GM12872 (cell line): Measurements from ENCODE around the gene CHTOP.

Source experiments
- TF ChIP-seq, protein P1 (sequence below): IDR thresholded peaks from 3 replicates; pipeline ENCODE4 v1.5.1; 2011; ENCODE audit warnings: low read depth, mild to moderate bottlenecking, low read length, moderate library complexity; ENCODE audit not compliant: insufficient read depth

CHTOP gene

DNA sequence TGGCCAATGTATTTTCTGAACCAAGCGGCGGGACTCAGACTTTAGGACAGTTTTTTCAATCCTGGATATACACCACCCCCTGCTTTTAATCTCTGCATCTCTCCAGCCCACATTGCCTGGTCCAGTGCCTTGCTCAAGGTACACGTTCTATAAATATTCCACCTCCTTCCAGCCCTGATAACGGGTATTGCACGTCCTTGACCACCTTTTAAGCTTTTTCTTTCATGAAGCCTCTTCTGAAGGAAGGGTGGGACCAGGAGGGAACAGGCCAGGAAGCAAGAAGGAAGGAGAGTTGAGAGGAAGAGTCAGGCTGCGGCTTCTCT, 24.3 kb upstream of the CHTOP start:
- TF ChIP-seq, protein P1, sequence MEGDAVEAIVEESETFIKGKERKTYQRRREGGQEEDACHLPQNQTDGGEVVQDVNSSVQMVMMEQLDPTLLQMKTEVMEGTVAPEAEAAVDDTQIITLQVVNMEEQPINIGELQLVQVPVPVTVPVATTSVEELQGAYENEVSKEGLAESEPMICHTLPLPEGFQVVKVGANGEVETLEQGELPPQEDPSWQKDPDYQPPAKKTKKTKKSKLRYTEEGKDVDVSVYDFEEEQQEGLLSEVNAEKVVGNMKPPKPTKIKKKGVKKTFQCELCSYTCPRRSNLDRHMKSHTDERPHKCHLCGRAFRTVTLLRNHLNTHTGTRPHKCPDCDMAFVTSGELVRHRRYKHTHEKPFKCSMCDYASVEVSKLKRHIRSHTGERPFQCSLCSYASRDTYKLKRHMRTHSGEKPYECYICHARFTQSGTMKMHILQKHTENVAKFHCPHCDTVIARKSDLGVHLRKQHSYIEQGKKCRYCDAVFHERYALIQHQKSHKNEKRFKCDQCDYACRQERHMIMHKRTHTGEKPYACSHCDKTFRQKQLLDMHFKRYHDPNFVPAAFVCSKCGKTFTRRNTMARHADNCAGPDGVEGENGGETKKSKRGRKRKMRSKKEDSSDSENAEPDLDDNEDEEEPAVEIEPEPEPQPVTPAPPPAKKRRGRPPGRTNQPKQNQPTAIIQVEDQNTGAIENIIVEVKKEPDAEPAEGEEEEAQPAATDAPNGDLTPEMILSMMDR, result no peak

DNA sequence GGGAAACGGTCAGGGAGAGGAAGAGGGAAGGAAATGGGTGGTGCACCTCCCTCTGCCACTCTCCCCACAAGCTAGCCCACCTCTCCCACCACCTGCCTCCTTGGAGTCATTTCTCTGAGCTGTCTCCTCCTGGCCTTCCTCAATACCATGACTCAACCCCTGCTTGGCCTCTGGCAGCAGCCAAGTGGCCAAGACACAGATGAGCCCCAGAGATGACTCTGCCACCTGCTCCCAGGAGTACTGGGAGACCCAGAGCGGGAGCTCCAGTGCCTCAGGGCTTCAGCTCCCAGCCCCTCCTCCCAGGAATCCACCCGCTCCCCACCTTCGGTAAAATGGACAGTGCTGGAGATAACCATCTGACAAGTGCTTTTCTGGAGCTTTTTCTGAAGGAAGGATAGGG, 23.5 kb upstream of the CHTOP start:
- TF ChIP-seq, protein P1, result no peak

DNA sequence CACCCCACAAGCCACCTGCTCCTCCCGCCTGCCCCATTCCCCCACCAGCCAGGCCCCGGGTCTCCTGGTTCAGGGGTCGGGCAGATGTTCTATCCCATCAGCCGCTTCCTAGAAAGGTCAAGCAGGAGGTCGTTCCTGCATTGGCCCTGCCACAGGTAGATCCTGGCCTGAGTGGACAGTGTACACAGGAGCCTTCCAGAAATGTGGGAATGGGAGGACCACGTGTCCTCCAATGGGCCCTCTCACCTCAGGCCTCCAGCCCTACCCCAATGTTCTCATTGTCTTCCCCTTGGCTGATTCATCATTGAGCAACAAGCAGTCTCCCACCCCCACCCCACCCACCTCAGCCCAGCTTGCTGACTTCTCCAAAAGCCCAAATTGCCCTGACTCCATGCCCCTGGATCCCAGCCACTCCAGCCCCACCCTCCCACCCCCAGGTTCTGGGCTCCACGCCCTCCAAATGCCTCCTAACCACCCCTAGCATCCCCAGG, 23.0 kb upstream of the CHTOP start:
- TF ChIP-seq, protein P1, result no peak

DNA sequence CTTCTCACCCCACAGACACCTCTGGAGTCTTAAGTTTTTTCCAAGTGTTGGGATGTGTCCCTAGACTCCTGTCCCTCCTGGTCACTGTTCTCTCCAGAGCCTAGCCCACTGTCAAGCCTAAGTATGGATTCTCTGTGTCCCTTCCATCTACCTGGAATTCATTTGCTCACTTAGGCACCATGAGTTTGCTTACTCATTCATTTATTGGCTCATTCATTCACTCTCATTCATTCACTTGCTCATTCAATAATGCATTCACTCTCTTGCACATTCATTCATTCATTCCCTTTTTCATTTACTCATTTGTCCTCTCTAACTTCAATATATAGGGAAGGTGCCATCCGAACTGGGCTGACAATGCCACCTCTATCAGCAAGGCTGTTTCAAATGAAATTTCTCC, 22.5 kb upstream of the CHTOP start:
- TF ChIP-seq, protein P1, result no peak

DNA sequence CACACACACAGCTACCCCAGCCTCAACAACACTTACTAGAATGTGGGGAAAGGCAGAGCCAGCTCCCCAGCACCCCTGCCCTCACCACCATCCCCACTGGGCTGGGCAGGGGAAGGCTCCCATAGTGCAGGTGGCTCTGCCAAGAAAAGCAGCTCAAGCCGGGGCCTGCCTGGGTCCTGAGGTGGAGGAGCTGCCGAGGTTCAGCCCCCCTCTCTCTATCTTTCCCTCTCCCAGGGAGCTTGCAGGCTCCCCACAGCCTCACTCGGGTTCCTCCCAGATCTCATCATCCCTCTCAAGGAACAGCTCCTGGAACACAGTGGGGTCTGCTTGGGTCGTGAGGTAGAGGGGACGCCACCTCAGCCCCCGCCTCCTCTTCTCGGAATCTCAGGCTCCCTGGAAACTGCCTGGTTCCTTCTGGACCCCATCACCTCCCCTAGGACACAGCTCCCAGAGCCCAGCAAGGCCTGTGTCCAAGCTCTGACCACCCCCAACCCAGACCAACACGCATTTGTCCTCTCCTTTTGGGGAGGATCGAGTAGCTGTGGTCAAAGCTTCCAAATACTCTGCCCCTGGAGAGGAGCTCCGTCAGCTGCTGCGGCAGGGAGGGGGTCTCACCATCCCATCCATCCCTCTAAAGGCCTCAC, 21.6 kb upstream of the CHTOP start:
- TF ChIP-seq, protein P1, result no peak

DNA sequence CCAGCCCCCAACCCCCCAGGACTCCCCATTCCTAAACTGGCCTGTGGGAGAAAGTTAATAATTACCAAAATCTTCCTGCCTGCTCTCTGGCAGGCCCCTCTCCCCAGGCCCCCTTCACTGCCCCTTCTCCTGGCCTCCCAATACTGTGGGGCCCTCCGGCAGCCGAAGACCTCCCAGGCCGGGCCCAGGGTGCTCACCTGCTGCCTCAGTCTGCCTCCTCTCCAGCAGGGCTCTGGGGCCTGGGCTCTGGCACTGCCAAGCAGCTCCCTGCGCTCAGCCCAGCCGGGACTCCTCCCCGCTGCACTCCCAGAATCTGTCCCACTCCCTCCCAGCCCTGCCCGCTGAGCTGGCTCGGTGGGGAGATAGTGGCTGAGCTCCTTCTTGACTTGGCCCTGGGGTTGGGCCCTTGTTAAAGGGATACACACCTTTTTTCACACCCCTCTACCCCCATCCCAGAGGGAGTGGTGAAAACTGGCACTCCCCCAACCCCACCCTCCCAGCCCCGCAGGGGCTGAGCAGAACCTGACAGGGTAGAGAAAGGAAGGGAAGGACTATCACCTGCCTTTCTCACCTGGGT, 21.0 kb upstream of the CHTOP start, which contains the start of gene S100A16:
TSS of gene S100A16 (minus strand) at position 383 of the 577 bp plus-strand sequence. CDS start 4,986 bp downstream, outside the sequence.
- TF ChIP-seq, protein P1, result no peak

DNA sequence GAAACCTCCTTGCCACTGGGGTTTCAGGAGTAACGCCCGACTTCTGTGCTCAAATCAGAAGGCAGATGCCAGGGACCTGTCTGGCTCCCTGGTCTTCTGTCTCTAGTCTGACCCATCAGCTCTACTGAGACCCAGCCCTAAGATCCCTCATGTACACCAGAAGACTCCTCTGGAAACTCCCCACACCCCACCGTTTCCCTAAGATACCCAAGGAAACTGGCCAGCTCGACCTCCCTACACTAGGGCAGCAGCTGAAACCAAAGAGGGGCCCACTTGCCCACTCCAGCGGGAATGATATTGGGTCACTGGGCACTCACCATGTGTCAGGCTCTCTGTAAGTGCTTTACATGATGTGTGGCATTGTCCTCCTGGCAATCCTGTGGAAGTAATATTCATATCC, 20.5 kb upstream of the CHTOP start:
- TF ChIP-seq, protein P1, result no peak
